HG02973 (cell line): ENCODE data around the gene BZW1.

Experiments used
- ATAC-seq: cut with Tn5 transposase; IDR thresholded peaks from one replicate; pipeline ENCODE4 v1.9.1; 2021; ENCODE audit warnings: moderate library complexity; ENCODE audit not compliant: unreplicated experiment

BZW1 gene

DNA sequence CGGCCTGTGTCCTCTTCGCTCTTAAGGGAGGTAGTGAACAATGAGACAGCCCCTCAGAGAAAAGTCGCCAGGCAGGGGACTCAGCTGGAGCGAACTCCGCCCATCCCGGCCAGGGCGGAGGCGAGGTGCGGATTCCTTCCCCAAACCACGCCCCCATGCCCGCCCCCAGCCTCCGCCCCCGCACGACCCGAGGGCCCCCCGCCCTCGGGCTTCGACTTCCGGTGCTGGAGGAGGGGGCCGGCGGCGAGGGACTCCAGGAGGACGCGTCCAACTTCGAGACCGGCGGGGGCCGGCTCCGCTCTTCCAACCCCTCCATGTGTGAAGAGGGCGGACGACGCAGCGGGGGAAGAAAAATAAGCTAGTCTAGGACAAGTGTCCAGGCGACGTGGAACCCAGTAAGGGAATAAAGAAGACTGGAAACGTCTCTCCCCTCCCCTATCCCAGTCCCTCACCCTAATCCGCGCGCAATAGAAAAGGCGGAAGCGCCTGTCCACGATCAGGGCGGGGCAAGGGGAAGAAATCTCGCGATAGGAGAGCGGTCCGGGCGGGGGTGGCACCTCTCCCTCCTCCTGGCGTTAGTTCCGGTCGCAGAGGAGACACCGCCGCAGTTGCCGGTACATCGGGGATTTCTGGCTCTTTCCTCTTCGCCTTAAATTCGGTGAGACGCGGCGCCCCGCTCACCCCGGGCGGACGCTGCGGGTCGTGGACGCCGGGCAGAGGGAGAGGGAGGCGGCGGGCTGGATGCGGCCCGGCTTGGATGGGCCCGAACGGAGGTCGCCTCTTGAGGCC lies at the start of gene BZW1:
TSS of gene BZW1 (plus strand) at position 578 of the 789 bp plus-strand sequence. CDS start 1,308 bp downstream, outside the sequence.
- peak; percentile 75 for ATAC-seq

DNA sequence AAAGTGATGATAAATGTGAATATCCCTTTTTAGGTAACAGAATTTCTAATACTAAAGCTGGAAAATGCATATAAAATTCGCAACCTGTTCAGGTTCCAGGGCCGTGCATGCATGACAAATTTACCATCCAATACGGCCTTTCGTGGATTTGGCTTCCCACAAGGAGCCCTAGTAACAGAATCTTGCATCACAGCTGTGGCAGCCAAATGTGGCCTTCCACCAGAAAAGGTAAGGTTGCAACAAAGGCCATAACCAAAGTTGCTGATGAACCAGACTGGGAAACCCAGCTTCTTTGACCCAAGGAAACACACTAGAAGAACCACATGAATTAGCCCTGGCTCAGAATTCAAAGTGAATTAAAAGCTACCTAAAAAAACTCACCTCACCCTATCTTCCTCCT lies 49.6 kb upstream of the BZW1 start:
- ATAC-seq, result no peak

DNA sequence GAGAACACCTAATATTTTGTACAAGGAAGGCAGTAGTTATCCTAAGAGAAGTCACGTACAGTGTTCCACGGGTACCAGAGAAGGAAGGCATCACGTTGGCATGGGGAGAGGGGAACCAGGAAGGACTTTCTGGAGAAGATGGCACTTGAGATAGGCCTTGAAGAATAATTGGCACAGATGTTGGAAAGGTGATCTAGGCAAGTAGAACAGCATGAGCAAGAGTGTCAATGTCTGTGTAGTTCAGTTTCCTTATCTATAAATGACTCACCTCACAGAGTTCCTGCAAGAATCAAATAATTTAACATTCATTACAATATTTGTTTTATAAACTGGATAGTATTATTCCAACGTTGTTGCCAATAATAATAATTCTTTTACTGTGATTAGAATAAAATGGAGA lies 48.3 kb upstream of the BZW1 start:
- no peak for ATAC-seq

GRCh38 chr2:200765139-200765951 lies 46.4 kb upstream of the BZW1 start:
- no peak for ATAC-seq

- no peak for ATAC-seq
Observed at GRCh38 chr2:200765995-200766660, 45.6 kb upstream of the BZW1 start.

- ATAC-seq, result no peak
Observed at GRCh38 chr2:200767111-200767885, 44.4 kb upstream of the BZW1 start.

GRCh38 chr2:200770847-200771246 lies 40.9 kb upstream of the BZW1 start:
- no peak for ATAC-seq

DNA sequence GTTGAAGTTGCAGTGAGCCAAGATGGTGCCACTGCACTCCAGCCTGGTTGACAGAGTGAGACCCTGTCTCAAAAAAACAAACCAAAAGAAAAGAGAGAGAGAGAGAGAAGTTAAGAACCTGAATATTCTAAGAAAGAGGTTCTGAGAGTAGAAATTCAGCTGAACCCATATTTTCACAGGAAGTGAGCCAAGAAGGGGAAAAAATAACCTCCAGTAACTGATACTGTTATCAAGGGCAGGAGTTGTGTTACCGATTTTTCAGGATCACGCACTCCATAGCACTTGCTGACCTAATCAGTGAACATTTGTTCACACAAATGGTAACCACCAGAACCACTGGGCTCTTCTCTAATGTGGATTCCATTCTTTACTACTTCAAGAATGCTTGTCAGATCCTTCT lies 39.1 kb upstream of the BZW1 start:
- no peak for ATAC-seq

DNA sequence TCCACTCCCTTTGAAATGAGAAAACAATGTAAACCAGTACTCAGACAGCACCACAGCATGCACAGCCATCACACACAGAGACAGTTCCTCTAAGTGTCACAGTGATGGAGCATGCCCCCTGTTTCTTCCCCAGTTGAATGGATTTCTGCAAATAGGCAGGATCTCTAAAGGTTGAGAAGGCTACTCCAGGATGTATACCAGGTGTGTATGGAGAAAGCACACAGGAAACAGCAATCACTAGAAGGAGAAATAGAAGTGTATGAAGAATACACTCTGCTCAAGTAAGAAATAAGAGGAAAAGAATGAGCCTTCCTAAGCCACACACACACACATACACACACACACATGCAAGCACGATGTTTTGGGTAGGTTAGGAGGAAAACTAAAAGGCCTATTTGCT lies 38.6 kb upstream of the BZW1 start:
- ATAC-seq, result no peak

DNA sequence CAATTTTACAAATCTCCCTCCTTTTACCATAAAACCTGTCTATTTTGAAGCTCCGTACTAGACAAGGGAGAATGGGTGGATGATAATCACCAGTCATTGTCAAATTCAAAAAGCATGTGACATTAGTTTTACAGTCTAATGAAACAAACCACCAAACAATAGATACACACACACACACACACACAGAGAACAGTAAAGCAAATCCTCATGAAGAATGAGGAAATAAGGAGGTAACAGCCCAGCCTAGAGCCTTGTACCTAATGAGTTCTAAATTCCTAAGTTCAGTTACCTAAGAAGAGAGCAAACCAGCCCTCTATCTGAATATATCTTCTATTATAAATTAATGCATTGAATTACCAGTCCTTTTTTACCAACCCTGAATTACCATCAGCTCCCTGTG lies 36.8 kb upstream of the BZW1 start:
- ATAC-seq, result no peak

DNA sequence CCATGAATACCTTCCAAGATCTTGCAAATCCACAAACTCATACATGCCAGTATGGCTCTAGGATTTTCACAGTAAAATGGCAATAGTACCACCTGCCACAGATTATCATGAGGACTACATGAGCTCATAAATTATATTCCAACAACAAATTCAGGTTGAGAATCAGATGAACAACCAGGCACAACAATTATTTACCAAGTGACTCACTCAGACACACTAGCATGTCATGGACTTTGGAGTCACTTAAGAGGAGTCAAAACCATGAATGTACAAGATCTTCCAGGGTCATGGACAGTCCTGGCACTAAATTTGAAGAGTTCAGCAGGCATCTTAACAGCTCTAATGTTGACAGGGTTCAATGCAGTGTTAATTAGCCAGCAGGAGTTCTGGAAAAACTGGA lies 34.4 kb upstream of the BZW1 start:
- no peak for ATAC-seq

DNA sequence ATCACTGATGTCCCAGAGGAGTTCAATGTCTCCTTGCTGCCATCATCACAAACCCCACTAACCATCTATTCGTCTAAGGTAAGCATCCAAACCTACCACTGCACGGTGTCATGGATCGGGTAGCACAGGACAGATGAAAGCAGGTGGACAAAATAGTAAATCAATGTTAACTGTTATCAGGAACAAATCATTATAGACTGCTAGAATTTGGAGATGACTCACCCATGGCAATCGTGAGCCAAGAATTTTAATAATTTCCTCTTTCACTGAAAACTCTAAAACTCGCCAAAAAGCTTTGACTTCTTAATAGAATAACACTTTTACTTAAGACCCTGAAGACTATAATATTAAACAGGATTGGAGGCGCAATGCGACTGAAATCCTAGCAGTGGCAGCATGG lies 33.7 kb upstream of the BZW1 start:
- no peak for ATAC-seq

DNA sequence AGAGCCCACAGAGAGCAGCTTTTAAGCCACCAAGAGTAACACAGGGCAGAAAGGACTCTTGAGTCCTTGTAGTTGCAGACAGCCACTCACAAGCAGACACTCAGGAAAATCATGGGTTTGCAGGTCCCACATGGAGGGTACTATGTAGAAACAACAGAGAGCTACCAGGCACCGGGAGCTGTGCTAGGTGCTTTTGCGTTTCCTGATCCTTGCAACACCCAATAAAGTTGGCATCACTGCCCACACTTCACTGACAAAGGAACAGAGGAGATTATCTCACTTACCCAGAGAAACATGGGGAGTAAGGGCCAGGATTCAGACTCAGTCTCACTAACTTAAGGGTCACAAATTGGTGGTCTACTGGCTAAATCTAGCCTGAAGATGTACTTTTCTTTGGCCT lies 32.5 kb upstream of the BZW1 start:
- ATAC-seq, result no peak

GRCh38 chr2:200781616-200782015 lies 30.1 kb upstream of the BZW1 start:
- ATAC-seq, result no peak

GRCh38 chr2:200782251-200782650 lies 29.5 kb upstream of the BZW1 start:
- ATAC-seq, result no peak

- ATAC-seq, result no peak
Observed at GRCh38 chr2:200784215-200784614, 27.5 kb upstream of the BZW1 start.

DNA sequence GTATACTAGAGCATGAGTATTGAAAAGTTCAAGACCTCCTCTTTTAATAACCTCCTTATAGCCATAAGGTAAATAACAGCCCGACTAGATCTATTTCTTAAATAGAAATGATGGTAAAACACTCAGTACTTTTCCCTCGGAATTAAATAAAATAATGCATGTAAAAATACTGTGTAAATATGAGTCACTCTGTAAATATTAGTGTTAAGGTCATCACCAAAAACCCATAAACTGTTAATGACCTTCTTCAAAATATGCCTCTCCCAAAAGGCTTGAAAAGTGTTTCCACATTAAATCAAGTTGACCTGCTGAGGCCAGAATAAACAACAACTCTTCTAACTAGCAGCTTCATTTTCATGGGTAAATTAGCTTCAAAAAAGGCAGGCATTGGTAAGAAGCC lies 25.3 kb upstream of the BZW1 start:
- ATAC-seq, result no peak

- ATAC-seq, result no peak
Observed at GRCh38 chr2:200786826-200787225, 24.9 kb upstream of the BZW1 start.

DNA sequence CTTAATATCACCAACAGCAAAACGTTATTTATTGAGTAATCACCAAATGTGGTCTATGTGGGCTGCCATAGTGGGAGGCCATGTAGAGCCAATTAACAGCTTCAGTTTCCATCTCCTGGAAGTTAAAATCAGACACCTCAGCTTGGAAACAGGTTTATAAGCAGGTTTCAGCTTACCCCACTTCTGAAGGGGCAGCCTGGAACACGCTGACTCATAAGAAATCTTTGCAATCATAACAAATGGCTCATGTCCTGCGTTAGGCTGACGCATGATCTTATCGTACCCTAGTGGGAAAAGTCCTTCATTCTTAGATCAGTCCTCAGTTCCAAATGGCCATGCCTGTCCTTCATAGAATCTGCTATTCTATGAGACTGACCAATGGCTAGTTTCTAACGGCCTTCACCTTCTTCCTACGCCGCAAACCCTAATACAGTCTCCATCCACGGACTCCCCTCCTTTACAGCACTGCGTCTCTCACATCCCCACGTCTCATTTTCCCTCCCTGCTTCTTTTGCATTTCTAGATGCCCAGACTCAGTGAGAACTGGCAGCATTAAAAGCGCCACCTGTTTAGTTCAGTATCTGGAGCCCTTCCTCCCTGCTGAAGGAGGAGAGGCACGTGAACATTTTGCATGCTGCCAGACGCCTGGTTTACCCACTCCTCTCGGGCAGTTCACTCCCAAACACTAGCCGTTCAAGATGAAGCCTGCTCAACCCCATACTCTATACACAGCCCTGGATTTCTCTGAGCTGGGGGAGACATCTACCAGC lies 24.2 kb upstream of the BZW1 start:
- no peak for ATAC-seq

DNA sequence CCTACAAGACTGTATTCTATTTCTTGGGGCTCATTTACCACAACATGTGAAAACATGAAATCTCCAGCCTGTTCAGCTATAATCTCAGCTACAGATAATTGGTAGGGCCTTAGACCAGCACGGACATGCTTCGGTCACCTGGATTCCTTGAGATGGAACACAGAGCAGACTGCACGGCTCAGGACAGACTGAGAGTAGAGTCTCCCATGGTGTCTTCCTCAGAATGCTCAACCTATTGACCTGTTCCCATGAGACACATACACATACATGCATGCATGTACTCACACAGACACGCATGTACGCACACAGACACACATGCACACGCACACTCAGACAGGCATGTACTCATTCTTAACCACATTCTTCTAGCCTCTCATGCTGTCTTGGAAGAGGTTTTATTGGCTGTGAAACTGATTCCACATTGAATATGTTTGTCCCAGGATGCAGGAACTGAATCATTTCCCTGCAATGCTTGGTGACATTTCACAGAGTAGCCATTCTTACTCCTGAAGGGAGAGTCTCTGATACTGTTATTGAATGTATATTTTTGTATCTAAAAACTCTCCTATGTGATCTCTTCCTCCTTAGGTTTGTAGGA lies 23.5 kb upstream of the BZW1 start:
- no peak for ATAC-seq
